Neutrophil (primary cell): ENCODE measurements around the gene DENND1A.

ENCODE experiments used
- H3K27ac ChIP-seq: fragments of 200-600 bp; sonication (generic); 2 replicates; pipeline ENCODE4 v1.5.1; 2016; ENCODE audit warnings: mild to moderate bottlenecking, moderate library complexity
- H3K27me3 ChIP-seq: fragments of 200-600 bp; sonication (generic); 2 replicates; pipeline ENCODE4 v1.6.0; 2016; ENCODE audit warnings: mild to moderate bottlenecking
- H3K36me3 ChIP-seq: fragments of 200-600 bp; sonication (generic); 2 replicates; pipeline ENCODE4 v1.5.1; 2017
- H3K4me1 ChIP-seq, 2 experiments: fragments of 200-600 bp in 1 of 2; sonication (generic) in 1 of 2; 1 replicate in 1 of 2; 2 replicates in 1 of 2; pipeline versions ENCODE4 v1.5.1 to v1.6.1; 2013 to 2016; ENCODE audit warnings: low read depth in 1 of 2, low read length in 1 of 2, mild to moderate bottlenecking in 1 of 2, moderate library complexity in 1 of 2; ENCODE audit not compliant: control insufficient read depth in 1 of 2, insufficient read depth in 1 of 2
- H3K4me3 ChIP-seq, 2 experiments: fragments of 200-600 bp in 1 of 2; sonication (generic) in 1 of 2; 1 replicate in 1 of 2; 2 replicates in 1 of 2; pipeline ENCODE4 v1.5.1; 2013 to 2016; ENCODE audit warnings: low read depth in 1 of 2, low read length in 1 of 2, mild to moderate bottlenecking in 1 of 2, moderate library complexity in 1 of 2
- H3K9me3 ChIP-seq: fragments of 200-600 bp; sonication (generic); 2 replicates; pipeline ENCODE4 v1.5.1; 2016
- CTCF ChIP-seq: fragments of 200-600 bp; sonication (generic); IDR thresholded peaks from 2 replicates; pipeline ENCODE4 v1.5.1; 2016; ENCODE audit warnings: antibody characterized with exemption

DENND1A gene

GRCh38 chr9:123369296-123369695 is 560.6 kb downstream of the DENND1A start:
- no peaks in the 10 kb centered on the region for H3K36me3 ChIP-seq
- H3K4me3 ChIP-seq = no peak overlapping the region
- H3K4me1 ChIP-seq = no peaks in the 10 kb centered on the region
- H3K27me3 ChIP-seq = peaks cover 54% of the 10 kb centered on the region
- no peak overlapping the region for H3K27ac ChIP-seq
- H3K9me3 ChIP-seq = no peaks in the 10 kb centered on the region
- TF ChIP-seq CTCF = no peak

GRCh38 chr9:123368536-123369153 is 561.3 kb downstream of the DENND1A start:
- TF ChIP-seq CTCF = no peak
- H3K4me3 ChIP-seq = no peak overlapping the region
- no peak overlapping the region for H3K27ac ChIP-seq
- no peaks in the 10 kb centered on the region for H3K4me1 ChIP-seq
- H3K9me3 ChIP-seq = no peaks in the 10 kb centered on the region
- H3K36me3 ChIP-seq = no peaks in the 10 kb centered on the region
- peaks cover 48% of the 10 kb centered on the region for H3K27me3 ChIP-seq

- Histone ChIP-seq H3K4me3 (no peak overlapping the region), H3K9me3 (no peaks in the 10 kb centered on the region), H3K27ac (no peak overlapping the region), H3K36me3 (no peaks in the 10 kb centered on the region), H3K4me1 (no peaks in the 10 kb centered on the region), H3K27me3 (peaks cover 41% of the 10 kb centered on the region)
- no peak for TF ChIP-seq CTCF
Measured at GRCh38 chr9:123368023-123368422, 561.9 kb downstream of the DENND1A start.

- H3K27me3 ChIP-seq = peaks cover 21% of the 10 kb centered on the region
- no peaks in the 10 kb centered on the region for H3K9me3 ChIP-seq
- no peak overlapping the region for H3K4me3 ChIP-seq
- H3K4me1 ChIP-seq = no peaks in the 10 kb centered on the region
- H3K36me3 ChIP-seq = no peaks in the 10 kb centered on the region
- no peak overlapping the region for H3K27ac ChIP-seq
- TF ChIP-seq CTCF = no peak
Measured at GRCh38 chr9:123365881-123366528, 563.9 kb downstream of the DENND1A start.

GRCh38 chr9:123365287-123365880 is 564.5 kb downstream of the DENND1A start:
- no peaks in the 10 kb centered on the region for H3K4me1 ChIP-seq
- no peak overlapping the region for H3K27ac ChIP-seq
- H3K9me3 ChIP-seq = no peaks in the 10 kb centered on the region
- TF ChIP-seq CTCF = no peak
- H3K27me3 ChIP-seq = peaks cover 19% of the 10 kb centered on the region
- H3K36me3 ChIP-seq = no peaks in the 10 kb centered on the region
- no peak overlapping the region for H3K4me3 ChIP-seq
